HG03442 (cell line): Measurements from ENCODE around the gene CPSF7.
"Not testable (repeated sequence)": the region's sequence is repeated elsewhere in the genome, so short reads cannot be mapped to it uniquely, and the experiment has no call there.

ENCODE experiments used
- ATAC-seq: cut with Tn5 transposase; IDR thresholded peaks from one replicate; pipeline ENCODE4 v1.9.1; 2021; ENCODE audit warnings: mild to moderate bottlenecking, moderate library complexity; ENCODE audit not compliant: unreplicated experiment

CPSF7 gene

GRCh38 chr11:61445516-61445915, 15.7 kb upstream of the CPSF7 start:
- no peak for ATAC-seq

- ATAC-seq: no peak
Observed at GRCh38 chr11:61442616-61443015, 12.8 kb upstream of the CPSF7 start.

- no peak for ATAC-seq
Observed at GRCh38 chr11:61439615-61440014, 9.8 kb upstream of the CPSF7 start.

GRCh38 chr11:61437496-61437895, 7.7 kb upstream of the CPSF7 start:
- ATAC-seq: no peak

- ATAC-seq: not testable (repeated sequence)
Observed at GRCh38 chr11:61430839-61431238, 1.1 kb upstream of the CPSF7 start.

GRCh38 chr11:61429346-61429690, 457 bp downstream of the CPSF7 start:
- peak; percentile 47 for ATAC-seq

- no peak for ATAC-seq
Observed at GRCh38 chr11:61425367-61426131, 4.2 kb downstream of the CPSF7 start.

- ATAC-seq: no peak
Observed at GRCh38 chr11:61422226-61422625, 7.5 kb downstream of the CPSF7 start.

GRCh38 chr11:61418136-61418535, 11.6 kb downstream of the CPSF7 start:
- ATAC-seq: no peak

- no peak for ATAC-seq
Observed at GRCh38 chr11:61417670-61418069, 12.1 kb downstream of the CPSF7 start.

- no peak for ATAC-seq
Observed at GRCh38 chr11:61416941-61417340, 12.8 kb downstream of the CPSF7 start.

GRCh38 chr11:61415381-61415780, 14.4 kb downstream of the CPSF7 start:
- ATAC-seq: no peak

- ATAC-seq: no peak
Observed at GRCh38 chr11:61414547-61414946, 15.2 kb downstream of the CPSF7 start.

GRCh38 chr11:61413496-61413895, 16.3 kb downstream of the CPSF7 start:
- no peak for ATAC-seq

- ATAC-seq: no peak
Observed at GRCh38 chr11:61411589-61411988, 18.2 kb downstream of the CPSF7 start.

GRCh38 chr11:61406991-61407728, 22.6 kb downstream of the CPSF7 start:
- ATAC-seq: no peak

- no peak for ATAC-seq
Observed at GRCh38 chr11:61406067-61406466, 23.7 kb downstream of the CPSF7 start.

GRCh38 chr11:61404641-61405040, 25.1 kb downstream of the CPSF7 start:
- no peak for ATAC-seq

- no peak for ATAC-seq
Observed at GRCh38 chr11:61404103-61404502, 25.7 kb downstream of the CPSF7 start.

- ATAC-seq: no peak
Observed at GRCh38 chr11:61403658-61404057, 26.1 kb downstream of the CPSF7 start.

GRCh38 chr11:61401573-61401972, 28.2 kb downstream of the CPSF7 start:
- no peak for ATAC-seq

GRCh38 chr11:61401173-61401572, 28.6 kb downstream of the CPSF7 start:
- no peak for ATAC-seq
